Smooth muscle cell (in vitro differentiated cells): ENCODE results near the gene INTS1. TPM values are rescaled to one million over a fixed set of nuclear protein-coding genes. Genes with fewer than 3 reads are reported as not detected.

Experiments
- DNase-seq: peaks from one replicate; lab custom pipeline; 2025; ENCODE audit not compliant: unreplicated experiment; lab: John Stamatoyannopoulos, UW
- H2AFZ ChIP-seq: fragments of 200-600 bp; sonication (generic); 2 replicates; pipeline ENCODE4 v1.6.0; 2016; ENCODE audit warnings: antibody characterized with exemption, low read depth, mild to moderate bottlenecking
- H3F3A ChIP-seq: fragments of 200-600 bp; sonication (generic); 2 replicates; pipeline ENCODE4 v1.6.0; 2017; ENCODE audit warnings: antibody characterized with exemption, low read depth
- H3K27ac ChIP-seq: fragments of 200-600 bp; sonication (generic); 2 replicates; pipeline ENCODE4 v1.5.1; 2016; ENCODE audit warnings: low read depth, mild to moderate bottlenecking
- H3K27me3 ChIP-seq: fragments of 200-600 bp; sonication (generic); 2 replicates; pipeline ENCODE4 v1.6.1; 2016; ENCODE audit warnings: low read depth, mild to moderate bottlenecking
- H3K36me3 ChIP-seq: fragments of 200-600 bp; sonication (generic); 2 replicates; pipeline ENCODE4 v1.5.1; 2016; ENCODE audit warnings: low read depth
- H3K4me1 ChIP-seq: fragments of 200-600 bp; sonication (generic); 2 replicates; pipeline ENCODE4 v1.5.1; 2016; ENCODE audit warnings: low read depth
- H3K4me2 ChIP-seq: fragments of 200-600 bp; sonication (generic); 2 replicates; pipeline ENCODE4 v1.6.0; 2016; ENCODE audit warnings: mild to moderate bottlenecking
- H3K4me3 ChIP-seq: fragments of 200-600 bp; sonication (generic); 2 replicates; pipeline ENCODE4 v1.5.1; 2016; ENCODE audit warnings: mild to moderate bottlenecking
- H3K79me2 ChIP-seq: fragments of 200-600 bp; sonication (generic); 2 replicates; pipeline ENCODE4 v1.6.0; 2016; ENCODE audit warnings: low read depth, mild to moderate bottlenecking
- H3K9ac ChIP-seq: fragments of 200-600 bp; sonication (generic); 2 replicates; pipeline ENCODE4 v1.6.0; 2016; ENCODE audit warnings: low read depth
- H3K9me3 ChIP-seq: fragments of 200-600 bp; sonication (generic); replicated peaks from 2 replicates; pipeline ENCODE4 v1.5.1; 2016; ENCODE audit warnings: low read depth
- H4K20me1 ChIP-seq: fragments of 200-600 bp; sonication (generic); 2 replicates; pipeline ENCODE4 v1.6.0; 2016; ENCODE audit warnings: low read depth
- WGBS: methylation state at CpG from one replicate; pipeline ENCODE4 v1.1.7; 2016; ENCODE audit warnings: low lambda C conversion rate; 5-methylcytosine and 5-hydroxymethylcytosine counted together
- polyA plus RNA-seq: library from polyadenylated mRNA; unstranded; fragments of >200 nt; fragmentation: Nextera tagmentation; extraction: Ambion mirVana; gene quantifications from 2 replicates; pipeline ENCODE4 v1.2.1, GENCODE V29; 2016
- total RNA-seq: library from RNA; depleted of rRNA; stranded (reverse); fragments of >200 nt; gene quantifications from 2 replicates; pipeline ENCODE4 v1.2.3, GENCODE V29; 2014
- TF ChIP-seq, protein P1 (sequence below): fragments of 200-600 bp; sonication (generic); IDR thresholded peaks from 2 replicates; pipeline ENCODE4 v1.5.1; 2017; ENCODE audit warnings: borderline replicate concordance, mild to moderate bottlenecking, antibody characterized with exemption; ENCODE audit not compliant: insufficient read depth, poor library complexity, severe bottlenecking

The INTS1 gene
- total and polyA plus RNA-seq, 2 experiments from 2014 or later, result 18.2 to 51.2 TPM

DNA sequence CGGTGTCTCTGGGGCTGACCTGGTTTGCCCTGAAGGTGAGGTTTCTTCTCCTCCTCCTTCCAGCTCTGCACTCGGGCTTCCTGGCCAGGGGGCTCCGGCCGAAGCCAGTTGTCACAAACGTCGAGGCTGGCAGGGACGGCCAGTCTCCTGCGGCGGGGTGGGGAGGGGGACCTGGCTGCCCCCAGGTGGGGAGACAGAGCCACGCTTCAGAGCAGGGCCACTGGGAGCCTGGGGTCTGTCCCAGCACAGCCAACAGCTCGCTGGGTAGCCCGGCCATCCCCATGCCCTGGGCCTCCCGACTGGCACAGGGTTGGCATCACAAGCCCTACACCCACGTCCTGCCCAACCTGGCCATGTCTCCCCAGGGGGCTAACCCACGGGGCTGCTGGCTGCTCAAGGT, 65.4 kb downstream of the INTS1 start:
- no peaks in the 10 kb centered on the region for H3K27me3 ChIP-seq
- no peaks in the 10 kb centered on the region for H3K79me2 ChIP-seq
- no peak overlapping the region for H2AFZ ChIP-seq
- no peaks in the 10 kb centered on the region for H3K9me3 ChIP-seq
- H3K4me1 ChIP-seq, result no peaks in the 10 kb centered on the region
- no peak overlapping the region for H3K9ac ChIP-seq
- no peak overlapping the region for H3K27ac ChIP-seq
- no peaks in the 10 kb centered on the region for H3K36me3 ChIP-seq
- TF ChIP-seq, protein P1, sequence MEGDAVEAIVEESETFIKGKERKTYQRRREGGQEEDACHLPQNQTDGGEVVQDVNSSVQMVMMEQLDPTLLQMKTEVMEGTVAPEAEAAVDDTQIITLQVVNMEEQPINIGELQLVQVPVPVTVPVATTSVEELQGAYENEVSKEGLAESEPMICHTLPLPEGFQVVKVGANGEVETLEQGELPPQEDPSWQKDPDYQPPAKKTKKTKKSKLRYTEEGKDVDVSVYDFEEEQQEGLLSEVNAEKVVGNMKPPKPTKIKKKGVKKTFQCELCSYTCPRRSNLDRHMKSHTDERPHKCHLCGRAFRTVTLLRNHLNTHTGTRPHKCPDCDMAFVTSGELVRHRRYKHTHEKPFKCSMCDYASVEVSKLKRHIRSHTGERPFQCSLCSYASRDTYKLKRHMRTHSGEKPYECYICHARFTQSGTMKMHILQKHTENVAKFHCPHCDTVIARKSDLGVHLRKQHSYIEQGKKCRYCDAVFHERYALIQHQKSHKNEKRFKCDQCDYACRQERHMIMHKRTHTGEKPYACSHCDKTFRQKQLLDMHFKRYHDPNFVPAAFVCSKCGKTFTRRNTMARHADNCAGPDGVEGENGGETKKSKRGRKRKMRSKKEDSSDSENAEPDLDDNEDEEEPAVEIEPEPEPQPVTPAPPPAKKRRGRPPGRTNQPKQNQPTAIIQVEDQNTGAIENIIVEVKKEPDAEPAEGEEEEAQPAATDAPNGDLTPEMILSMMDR, result no peak
- DNase-seq, result no peak
- H4K20me1 ChIP-seq, result no peaks in the 10 kb centered on the region
- no peak overlapping the region for H3K4me2 ChIP-seq
- WGBS, result 91% methylated on average over 14 of the region's 15 CpGs
- H3K4me3 ChIP-seq, result no peak overlapping the region
- H3F3A ChIP-seq, result no peaks in the 10 kb centered on the region

GRCh38 chr7:1438208-1438607, 66.0 kb downstream of the INTS1 start:
- Histone ChIP-seq H3K9ac (no peak overlapping the region), H3K4me1 (no peaks in the 10 kb centered on the region), H4K20me1 (no peaks in the 10 kb centered on the region), H3K9me3 (no peaks in the 10 kb centered on the region), H3F3A (no peaks in the 10 kb centered on the region), H3K4me3 (no peak overlapping the region), H3K27me3 (no peaks in the 10 kb centered on the region), H3K36me3 (no peaks in the 10 kb centered on the region), H2AFZ (no peak overlapping the region), H3K4me2 (no peak overlapping the region), H3K27ac (no peak overlapping the region), H3K79me2 (no peaks in the 10 kb centered on the region)
- no peak for DNase-seq
- WGBS, result 96% methylated on average over 10 of the region's 10 CpGs
- TF ChIP-seq, protein P1, result no peak

GRCh38 chr7:1437155-1437880, 66.9 kb downstream of the INTS1 start:
- no peak overlapping the region for H3K9ac ChIP-seq
- TF ChIP-seq, protein P1, result no peak

GRCh38 chr7:1436608-1437007, 67.6 kb downstream of the INTS1 start:
- DNase-seq, result no peak
- Histone ChIP-seq H3F3A (no peaks in the 10 kb centered on the region), H4K20me1 (peaks cover 4% of the 10 kb centered on the region), H2AFZ (no peak overlapping the region), H3K4me2 (no peak overlapping the region), H3K27me3 (no peaks in the 10 kb centered on the region), H3K9me3 (no peaks in the 10 kb centered on the region), H3K4me1 (no peaks in the 10 kb centered on the region), H3K4me3 (no peak overlapping the region), H3K9ac (no peak overlapping the region), H3K36me3 (no peaks in the 10 kb centered on the region), H3K79me2 (no peaks in the 10 kb centered on the region), H3K27ac (no peak overlapping the region)
- TF ChIP-seq, protein P1, result no peak
- 97% methylated on average over 18 of the region's 20 CpGs for WGBS

More at GRCh38 chr7:1437155-1437880, 66.9 kb downstream of the INTS1 start:
- Histone ChIP-seq H3K36me3 (no peaks in the 10 kb centered on the region), H3K4me2 (no peak overlapping the region), H3F3A (no peaks in the 10 kb centered on the region), H3K4me1 (no peaks in the 10 kb centered on the region), H3K79me2 (no peaks in the 10 kb centered on the region), H3K27me3 (no peaks in the 10 kb centered on the region), H4K20me1 (no peaks in the 10 kb centered on the region), H3K4me3 (no peak overlapping the region), H3K9me3 (no peaks in the 10 kb centered on the region), H3K27ac (no peak overlapping the region), H2AFZ (no peak overlapping the region)
- no peak for DNase-seq
- WGBS, result 96% methylated on average over 43 of the region's 43 CpGs
